HCEC 1CT (cell line): ENCODE measurements around the gene FLNC.

Source experiments
- DNase-seq: peaks from one replicate; pipeline ENCODE4 v3.0.0-alpha.2; 2017

Gene FLNC

GRCh38 chr7:128880791-128881457 is 50.7 kb downstream of the FLNC start:
- DNase-seq, result no peak

- DNase-seq, result no peak
Observed at GRCh38 chr7:128881458-128882125, 51.4 kb downstream of the FLNC start.

- no peak for DNase-seq
Observed at GRCh38 chr7:128882134-128882533, 51.9 kb downstream of the FLNC start.

DNA sequence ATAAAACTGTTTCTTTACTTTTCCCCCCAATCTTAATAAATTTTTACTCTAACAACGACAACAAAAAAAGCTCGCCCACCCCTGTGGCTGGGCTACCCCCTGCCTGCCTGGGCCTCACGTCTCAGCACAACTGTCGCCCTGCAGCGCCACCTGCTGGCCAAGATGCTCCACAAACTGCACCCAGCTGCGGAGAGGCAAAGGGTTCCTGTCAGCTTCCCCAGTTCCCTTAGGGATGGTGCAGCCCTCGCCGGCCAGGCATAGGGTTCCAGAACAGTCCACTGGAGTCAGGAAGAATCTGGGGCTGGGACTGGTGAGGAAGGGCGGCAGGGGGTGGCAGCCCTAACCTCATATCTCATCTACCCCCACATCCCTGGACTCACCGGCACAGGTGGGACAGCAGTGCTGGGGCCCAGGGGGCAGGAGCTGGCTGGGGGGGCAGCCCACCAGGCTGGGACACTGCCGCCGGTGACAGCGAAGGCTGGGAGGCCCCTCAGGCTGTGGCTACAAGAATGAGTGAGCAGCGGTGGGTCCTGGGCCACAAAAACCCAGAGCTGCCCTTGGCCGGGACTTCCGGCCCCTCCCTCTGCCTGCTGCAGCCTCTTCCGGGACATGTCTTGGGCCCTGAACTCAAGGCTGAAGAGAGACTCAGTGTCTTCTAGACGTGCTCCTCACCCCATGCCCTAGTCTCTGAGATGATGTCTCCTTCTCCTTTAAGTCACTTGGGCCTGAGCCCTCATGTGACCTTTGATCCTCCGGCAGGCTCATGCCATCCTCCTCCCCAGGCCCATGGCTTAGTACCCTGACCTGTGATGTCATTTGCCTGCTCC is 53.6 kb downstream of the FLNC start:
- DNase-seq, result peak; percentile 53

GRCh38 chr7:128884561-128885369 is 54.6 kb downstream of the FLNC start:
- DNase-seq, result no peak

- DNase-seq, result no peak
Observed at GRCh38 chr7:128885370-128886187, 55.4 kb downstream of the FLNC start.

DNA sequence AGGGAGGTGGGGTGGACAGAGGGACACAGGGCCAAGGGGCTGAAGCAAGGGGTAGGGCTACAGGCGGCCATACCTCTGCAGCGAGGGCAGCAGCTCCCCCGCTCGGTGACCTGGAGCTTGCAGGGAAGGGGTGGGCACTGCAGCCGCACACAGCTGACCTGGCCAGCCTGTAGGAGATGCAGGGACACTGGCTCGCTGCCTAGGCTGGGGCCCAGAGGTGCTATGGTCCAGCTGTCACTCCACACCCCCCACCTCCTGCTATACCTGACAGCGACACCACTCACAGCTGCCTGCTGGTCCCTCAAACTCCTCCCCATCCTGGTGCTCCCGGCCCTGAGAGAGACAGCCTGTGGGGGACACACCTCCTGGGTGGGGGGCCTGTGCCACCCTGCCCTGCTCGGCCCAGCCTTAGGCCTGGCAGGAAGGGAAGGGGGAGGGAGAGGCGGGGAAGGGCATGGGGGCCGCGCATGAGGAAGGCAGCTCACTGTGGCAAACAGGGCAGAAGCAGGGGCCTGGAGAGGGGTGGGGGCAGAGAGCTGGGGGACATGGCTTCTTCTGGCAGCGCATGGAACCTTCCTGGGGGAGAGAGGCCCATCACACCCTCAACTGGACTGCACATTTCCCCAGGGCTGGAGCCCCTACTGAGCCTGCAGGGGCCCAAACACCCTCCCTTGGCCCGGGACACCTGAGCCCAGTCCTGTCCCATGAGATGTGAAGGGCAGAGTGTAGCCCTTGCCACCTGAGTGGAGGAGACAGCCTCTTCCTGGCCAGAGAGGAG is 56.4 kb downstream of the FLNC start:
- DNase-seq, result no peak

- no peak for DNase-seq
Observed at GRCh38 chr7:128887169-128888038, 57.2 kb downstream of the FLNC start.

GRCh38 chr7:128888039-128888755 is 58.0 kb downstream of the FLNC start:
- DNase-seq, result no peak

- no peak for DNase-seq
Observed at GRCh38 chr7:128888756-128889095, 58.5 kb downstream of the FLNC start.

DNA sequence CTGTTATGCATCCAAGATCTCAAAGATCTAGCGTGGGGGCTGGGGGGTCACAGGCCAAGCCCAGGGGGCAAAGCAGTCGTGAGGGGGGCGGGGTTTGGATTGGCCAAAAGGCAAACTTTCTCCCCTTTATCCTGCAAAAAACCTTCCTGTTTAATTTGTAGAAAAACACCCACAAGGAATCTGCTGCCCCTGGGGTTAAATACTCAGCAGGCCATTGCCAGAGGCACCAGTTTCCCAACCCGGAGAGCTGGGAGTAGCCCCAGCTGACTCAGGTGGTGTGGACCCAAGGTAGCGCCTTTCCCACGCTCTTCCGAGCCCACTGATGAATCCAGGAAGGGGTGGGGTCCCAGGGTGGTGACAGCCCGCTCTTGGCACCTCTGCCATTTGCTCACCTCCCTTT is 58.9 kb downstream of the FLNC start:
- no peak for DNase-seq

- DNase-seq, result no peak
Observed at GRCh38 chr7:128890306-128891109, 60.3 kb downstream of the FLNC start.

DNA sequence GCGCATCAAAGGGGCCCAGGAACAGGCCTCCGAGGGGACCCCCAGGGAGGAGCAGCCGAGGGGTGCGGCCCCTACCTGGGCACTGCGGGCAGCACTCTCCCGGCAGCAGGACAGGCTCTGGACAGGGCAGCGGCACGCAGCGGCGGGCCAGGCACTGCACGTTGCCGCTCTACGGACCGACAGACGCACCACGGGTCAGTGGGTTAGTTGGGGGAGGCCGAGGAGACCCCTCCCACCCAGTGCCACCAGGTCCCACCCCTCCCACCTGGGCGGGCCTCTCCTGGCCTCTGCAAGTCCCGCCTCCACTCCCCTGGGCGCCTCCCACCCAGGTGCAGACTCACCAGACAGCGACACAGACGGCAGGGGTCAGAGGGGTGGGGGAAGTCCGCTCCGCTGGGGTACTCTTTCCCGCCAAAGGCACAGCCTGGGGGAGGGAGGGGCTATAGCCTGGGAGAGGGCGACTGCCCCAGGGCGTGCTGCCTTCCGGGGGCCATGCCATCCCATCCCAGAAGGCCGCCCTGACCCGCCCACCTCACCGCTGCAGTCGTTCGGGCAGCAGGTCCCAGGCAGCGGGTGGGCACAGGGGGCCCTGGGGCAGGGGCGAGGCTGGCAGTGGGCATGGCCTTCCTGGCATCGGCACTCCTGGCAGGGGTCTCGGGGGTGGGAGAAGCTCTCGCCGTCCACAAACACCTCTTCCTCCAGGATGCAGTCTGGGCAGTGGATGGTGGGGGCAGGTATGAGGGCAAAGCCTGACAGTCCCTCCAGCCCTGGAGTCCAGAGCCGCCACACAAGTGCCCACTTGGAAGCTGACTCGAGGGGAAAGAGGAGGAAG is 61.1 kb downstream of the FLNC start:
- no peak for DNase-seq

GRCh38 chr7:128891942-128892269 is 61.7 kb downstream of the FLNC start:
- no peak for DNase-seq

GRCh38 chr7:128892521-128893250 is 62.5 kb downstream of the FLNC start:
- no peak for DNase-seq

- no peak for DNase-seq
Observed at GRCh38 chr7:128893251-128894100, 63.3 kb downstream of the FLNC start.
